Measurements from ENCODE around the gene GRID1.
"Not testable (repeated sequence)": the region's sequence is repeated elsewhere in the genome, so short reads cannot be mapped to it uniquely, and the experiment has no call there.

GRID1 gene

DNA sequence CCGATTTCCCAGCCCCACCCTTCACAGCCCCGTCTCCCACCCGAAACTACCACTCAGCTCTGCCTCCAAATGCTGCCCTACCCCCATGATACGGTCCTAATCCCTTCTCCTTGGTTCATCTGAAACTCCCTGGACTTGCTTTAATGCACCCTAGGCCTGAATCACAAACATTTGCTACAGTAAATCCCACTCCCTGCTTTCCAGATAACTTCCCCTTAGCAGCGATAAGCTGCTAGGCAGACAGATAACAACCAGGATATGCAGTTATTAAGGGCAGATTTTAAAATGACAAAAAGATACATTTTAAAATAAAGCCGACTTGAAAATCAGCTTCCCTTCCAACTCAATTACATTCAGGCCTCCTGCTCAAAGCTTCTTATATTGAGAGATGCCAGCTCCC lies 514.7 kb downstream of the GRID1 start:
- DNase-seq (ENCODE audit: low read depth in 3 of 3, low spot score in 1 of 3): no peak

DNA sequence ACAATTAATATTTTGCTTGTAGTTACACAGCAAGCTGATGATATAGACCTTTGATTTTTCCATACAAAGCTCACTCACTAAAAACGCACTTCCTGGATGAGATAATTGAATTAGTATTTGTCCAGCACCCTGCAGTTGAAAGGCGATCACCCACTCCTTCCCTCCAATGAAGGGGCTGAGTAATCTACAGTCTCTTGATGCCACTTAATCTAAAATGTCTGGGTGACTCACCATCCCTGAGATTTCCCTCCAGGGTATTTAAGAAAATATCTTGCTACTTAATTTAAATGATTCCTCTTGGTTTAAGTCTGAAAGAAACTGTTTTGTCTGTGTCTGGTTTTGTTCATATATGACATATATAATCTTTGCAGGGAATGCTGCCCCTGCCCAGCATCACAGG lies 515.3 kb downstream of the GRID1 start:
- DNase-seq (ENCODE audit: low read depth in 3 of 3, low spot score in 1 of 3): no peak

DNA sequence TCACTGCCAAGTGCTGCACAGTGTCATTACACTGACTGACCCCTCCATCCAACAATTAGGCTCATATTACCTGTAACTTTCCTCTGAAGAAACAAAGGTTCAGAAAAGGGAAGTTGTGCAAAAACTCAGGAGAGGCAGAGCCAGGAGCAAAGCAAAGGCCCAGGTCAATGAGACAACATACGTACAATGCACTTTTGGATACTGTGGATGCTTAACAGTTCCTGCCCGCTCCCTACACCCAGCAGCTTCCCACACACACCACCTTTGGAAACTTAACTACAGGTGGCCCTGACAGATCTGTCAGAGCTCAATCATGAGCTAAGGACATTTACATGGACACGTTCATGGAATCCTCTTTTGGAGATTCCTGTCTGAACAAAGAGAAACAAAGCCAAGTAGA lies 515.9 kb downstream of the GRID1 start:
- DNase-seq (ENCODE audit: low read depth in 3 of 3, low spot score in 1 of 3): no peak

DNA sequence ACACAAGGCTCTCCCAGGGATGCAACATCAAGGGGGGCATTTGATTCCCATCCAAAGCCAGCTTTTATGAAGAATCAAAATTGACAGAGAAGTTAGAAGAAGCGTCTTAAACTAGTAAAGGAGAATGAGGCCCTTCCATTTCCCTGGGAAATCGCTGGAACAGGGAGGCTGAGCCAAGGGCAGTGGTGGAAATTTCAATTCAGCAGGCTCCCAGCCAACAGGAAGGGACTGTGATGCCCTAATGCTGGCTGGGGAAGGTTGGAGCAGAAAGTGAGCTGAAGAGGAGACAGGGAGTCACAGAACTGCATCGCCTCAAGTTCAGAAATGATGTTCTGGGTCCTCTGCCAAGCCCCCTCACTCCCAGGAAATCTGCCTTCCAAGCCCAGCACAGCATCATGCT lies 517.3 kb downstream of the GRID1 start:
- no peak for DNase-seq (ENCODE audit: low read depth in 3 of 3, low spot score in 1 of 3)

DNA sequence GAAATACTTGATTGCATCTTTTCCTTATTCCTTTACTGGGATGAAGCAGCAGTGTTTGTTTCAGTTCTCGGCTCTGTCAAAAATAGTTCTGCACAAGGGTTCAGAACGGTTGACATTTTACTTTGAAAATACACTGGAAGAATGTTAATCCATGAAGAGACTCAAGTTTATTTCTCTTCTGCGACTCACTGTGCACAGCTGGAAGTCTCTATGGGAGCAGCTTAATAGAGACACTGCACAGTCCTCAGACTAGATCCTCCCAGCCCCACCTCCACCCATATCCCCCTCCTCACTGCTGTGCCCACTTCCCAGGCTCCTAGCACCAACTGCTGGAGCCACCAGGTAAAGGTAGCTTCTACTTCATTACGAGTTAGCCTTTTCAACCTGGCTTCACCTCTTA lies 517.8 kb downstream of the GRID1 start:
- no peak for DNase-seq (ENCODE audit: low read depth in 3 of 3, low spot score in 1 of 3)

DNA sequence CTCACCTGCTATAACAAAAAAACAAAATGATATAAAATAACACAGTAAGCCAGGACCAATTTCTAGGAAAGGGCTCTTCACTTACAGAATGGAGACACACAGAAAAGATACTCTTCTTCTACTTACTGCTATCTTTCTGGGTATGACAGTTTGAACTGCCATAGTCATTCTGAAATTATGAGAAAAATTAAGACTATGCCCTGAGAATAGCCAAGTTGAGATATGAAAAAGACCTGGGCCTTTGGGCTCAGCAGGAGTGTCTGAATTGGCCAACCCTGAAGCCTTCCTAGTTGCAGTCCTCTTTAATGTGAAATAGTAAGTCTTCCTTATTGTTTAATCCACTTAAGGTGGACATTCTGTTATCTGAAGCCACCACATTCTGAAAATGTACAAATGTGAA lies 519.5 kb downstream of the GRID1 start:
- no peak for DNase-seq (ENCODE audit: low read depth in 3 of 3, low spot score in 1 of 3)

DNA sequence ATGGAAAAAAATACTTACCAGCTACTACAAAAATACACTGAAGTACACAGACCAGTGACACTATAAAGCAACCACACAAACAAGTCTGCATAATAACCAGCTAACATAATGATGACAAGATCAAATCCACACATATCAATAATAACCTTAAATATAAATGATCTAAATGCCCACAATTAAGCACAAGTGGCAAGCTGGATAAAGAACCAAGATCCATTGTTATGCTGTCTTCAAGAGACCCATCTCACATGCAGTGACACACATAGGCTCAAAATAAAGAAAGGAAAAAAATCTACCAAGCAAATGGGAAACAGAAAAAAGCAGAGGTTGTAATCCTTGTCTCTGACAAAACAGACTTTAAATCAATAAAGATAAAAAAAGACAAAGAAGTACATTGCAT lies 527.9 kb downstream of the GRID1 start:
- DNase-seq (ENCODE audit: low read depth in 3 of 3, low spot score in 1 of 3): not testable (repeated sequence)

DNA sequence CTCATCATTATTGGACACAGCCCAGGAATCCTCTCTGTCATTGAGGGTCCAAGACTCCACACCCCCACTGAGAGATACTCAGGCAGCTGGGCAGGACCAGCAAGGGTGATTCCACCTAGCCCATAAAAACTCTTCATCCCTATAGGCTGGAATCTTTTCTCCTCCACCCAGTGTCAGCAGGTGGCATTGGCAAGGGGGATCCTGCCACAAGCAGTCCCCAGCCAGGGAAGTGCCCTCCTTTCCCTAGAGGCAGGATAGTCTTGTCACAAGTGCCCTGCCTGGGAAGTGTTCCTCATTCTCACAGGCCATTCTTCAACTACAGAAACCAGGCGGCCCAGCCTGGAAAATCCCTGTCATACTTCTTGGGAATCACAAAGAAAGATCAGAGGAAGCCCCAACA lies 533.6 kb downstream of the GRID1 start:
- DNase-seq (ENCODE audit: low read depth in 3 of 3, low spot score in 1 of 3): no peak

DNA sequence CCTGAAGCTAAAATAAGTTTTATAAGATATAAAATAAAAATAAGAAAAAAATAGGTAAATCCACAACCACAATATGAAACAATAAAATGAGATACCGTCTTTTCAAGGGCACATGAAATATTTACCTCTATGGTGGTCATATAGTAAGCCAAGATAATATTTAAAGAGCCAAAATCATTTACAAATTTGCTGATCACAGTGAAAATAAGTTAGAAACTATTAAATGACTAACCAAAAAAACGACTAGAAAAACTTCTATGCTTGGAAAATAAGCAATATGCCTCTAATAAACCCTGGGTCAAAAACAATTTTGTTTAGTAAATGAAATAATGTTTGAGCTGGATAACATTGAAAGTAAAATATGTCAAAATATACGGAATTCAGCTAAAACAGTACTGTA lies 535.2 kb downstream of the GRID1 start:
- no peak for DNase-seq (ENCODE audit: low read depth in 3 of 3, low spot score in 1 of 3)

DNA sequence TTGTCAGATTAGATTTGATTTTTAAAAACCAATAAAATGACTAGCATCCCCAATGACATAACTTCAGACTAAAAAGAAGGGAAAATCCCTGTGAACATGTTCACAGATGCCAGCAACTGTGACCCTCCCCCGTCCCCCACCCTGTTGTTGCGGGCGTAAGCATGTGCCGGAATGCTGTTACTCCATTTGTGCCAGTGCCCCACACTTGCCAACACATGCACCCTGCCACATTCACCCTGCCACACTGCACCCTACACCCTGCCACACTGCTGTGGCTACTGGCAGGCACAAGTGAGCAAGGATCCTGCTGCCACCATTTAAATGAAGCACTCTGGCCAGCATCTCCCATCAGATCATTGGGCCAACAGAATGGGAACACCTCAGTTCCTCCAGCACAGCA lies 540.2 kb downstream of the GRID1 start:
- no peak for DNase-seq (ENCODE audit: low read depth in 3 of 3, low spot score in 1 of 3)

DNA sequence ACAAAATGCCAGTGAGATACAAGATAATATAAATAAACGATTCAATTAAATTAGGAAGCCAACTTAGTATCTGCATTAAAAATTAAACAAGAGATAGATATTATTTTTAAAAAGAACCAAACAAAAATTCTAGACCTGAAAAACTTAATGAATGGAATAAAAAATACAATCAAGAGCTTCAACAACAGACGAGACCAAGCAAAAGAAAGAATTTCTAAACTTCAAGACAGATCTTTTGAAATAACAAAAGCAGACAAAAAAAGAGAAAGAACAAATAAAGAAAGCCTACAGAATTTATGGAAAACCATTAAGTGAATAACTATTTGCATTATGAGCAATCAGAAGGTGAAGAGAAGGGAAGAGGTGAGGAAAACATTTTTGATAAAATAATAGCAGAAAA lies 555.2 kb downstream of the GRID1 start:
- no peak for DNase-seq (ENCODE audit: low read depth in 3 of 3, low spot score in 1 of 3)

DNA sequence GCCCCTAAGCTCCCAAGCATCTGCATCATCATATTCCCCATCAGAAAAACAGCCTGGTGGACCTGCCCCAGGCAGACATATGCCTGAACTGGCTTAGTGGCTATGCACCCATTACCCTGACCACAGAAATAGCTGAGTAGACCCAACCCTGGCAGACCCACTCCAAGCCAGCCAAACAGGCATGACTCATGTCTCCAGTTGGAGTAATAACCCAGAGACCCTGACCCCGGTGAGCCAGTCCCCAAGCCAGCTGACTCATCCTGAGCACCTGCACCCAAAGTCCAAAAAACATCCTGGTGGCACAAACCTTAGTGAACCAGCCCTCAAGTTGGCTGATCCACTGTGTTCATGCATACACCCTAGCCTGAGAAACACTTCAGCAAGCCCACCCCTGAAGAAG lies 555.9 kb downstream of the GRID1 start:
- no peak for DNase-seq (ENCODE audit: low read depth in 3 of 3, low spot score in 1 of 3)

DNA sequence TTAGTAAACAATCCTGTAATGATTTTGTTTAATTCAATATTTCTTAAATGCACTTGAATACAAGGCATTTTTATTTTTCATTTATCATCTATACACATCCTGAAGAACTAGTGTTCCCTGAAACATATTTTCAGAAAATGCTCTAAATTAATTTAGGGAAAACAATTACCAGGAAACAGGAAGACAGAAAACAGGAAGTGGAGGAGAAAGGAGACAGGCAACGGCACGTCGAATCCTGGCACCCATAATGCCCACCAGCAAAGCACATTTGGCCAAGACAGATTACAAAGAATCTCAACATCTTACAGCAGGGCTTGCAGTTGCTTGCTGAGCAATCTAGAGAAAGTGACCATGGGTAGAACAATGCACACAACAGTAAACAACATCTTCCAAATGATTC lies 571.1 kb downstream of the GRID1 start:
- DNase-seq (ENCODE audit: low read depth in 3 of 3, low spot score in 1 of 3): no peak

DNA sequence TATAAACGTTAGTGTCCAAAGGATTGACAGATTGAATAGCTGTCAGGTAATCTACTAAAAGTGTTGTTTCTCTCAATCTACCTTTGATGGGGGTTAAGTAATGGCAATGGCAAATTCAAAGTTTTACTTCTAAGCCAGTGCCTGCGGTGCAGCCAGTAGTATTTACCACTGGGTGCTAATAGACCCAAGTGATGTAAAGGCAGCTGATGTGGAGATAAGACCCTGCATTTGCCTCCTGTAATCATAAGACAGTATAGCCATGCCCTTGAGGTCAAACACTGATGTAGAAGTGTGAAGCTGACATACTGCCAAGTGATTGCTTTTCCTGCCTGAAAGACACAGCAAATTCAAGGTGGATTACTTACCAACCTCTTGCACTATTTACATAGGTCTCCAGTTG lies 572.0 kb downstream of the GRID1 start:
- DNase-seq (ENCODE audit: low read depth in 3 of 3, low spot score in 1 of 3): no peak

DNA sequence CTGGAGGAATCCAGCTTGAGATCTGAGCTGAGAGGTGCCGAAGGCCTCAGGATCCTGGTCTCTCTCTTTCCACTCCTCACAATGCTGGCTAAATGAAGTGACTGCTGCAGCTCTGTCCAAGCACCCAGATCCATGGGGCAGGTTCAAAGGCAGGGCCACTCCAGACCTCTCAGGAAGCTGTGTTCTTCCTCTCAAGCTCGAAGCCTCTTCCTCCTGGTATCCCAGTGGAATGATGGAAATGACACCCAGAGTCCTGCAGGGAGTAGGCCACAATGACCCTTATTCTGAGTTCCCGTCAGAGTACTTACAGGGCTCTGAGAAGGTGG lies 574.1 kb downstream of the GRID1 start:
- DNase-seq (ENCODE audit: low read depth in 3 of 3, low spot score in 1 of 3): no peak

DNA sequence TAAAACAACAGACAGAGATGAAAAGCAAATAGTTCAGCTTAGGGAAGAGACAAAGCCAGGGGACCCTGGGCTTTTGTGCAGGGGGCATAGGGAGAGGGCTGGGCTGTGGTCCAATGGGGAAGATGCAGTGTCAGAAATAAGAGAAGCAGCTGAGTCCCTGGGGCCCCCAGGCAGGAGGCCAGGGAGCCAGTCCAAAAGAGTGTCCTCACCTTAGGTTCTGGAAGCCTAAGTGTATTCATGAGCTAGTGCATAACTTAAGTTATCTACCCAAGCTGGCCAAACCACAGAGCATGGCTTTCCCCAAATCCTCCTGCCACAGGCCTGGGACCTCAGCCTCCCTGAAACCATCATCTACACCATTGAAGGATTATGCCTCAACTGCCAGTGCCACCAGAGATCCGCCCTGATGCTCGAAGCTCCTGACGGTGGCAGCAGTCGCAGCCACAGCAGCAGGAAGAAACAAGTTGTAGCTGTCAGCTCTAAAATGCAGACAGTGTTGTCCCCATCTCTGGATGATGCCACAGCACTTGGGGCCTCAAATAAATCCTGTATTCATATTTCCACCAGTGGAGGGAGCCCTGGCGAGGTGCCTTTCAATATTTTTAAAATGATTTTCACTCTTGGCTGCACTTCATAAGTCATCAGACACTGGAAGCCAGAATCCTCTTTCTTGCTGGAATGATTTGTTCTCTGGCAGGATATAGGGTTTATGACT lies 574.6 kb downstream of the GRID1 start:
- no peak for DNase-seq (ENCODE audit: low read depth in 3 of 3, low spot score in 1 of 3)

DNA sequence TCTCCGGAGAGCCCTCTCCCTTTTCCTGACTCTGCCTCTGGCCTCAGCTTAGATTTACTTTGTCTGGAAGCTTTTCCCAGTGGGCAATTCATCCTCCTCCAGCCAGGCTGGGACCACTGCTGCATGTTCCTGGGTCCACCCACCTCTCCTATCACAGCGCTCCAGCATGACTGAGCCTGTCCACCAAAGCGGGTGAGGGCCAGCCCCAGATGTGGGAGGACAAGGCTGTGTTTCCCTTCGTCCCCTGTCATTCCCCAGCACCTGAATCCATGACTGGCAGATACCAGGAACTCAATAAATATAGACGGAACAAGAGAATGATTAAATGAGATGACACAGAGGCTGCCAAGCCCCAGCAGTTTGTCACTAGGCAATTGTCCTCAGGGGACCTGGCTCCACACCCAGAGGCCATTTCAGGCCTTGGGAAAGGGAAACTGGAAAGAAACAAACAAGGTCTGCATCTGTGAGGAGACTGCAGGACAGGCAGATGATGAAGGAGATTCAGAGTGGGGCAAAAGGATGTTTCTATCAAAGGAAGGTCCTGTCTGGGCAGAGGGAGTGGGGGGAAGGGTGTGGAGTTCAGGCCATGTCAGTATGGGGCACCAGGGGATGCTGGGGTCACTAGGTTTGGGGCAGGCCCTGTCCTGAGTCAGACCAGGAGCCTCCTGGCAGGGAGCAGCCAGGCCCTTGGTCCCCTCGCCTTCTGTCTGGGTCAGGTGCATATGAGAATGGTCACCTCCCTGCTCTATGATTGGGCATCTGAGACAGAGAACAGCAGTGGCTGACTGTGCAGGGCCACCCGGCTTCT lies 576.4 kb downstream of the GRID1 start:
- DNase-seq (ENCODE audit: low read depth in 3 of 3, low spot score in 1 of 3): no peak

DNA sequence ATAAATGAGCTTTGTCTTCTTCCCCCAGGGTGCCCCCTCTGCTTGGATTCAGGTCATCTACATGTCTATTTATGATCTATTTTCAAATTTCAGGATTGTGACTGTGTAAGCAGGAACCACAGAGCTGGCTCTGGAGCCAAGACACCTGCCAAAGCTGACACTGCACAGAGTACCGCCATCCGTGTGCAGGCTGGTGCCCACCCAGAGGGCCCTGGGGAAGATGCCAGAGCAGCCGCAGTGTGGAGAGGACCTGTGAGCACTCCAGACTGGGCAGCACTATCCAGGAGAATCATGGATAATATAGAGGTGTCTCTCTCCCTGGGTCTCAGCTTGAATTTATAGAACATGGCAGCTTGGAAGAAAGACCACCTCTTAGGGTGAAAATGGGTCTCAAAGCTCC lies 577.5 kb downstream of the GRID1 start:
- no peak for DNase-seq (ENCODE audit: low read depth in 3 of 3, low spot score in 1 of 3)

DNA sequence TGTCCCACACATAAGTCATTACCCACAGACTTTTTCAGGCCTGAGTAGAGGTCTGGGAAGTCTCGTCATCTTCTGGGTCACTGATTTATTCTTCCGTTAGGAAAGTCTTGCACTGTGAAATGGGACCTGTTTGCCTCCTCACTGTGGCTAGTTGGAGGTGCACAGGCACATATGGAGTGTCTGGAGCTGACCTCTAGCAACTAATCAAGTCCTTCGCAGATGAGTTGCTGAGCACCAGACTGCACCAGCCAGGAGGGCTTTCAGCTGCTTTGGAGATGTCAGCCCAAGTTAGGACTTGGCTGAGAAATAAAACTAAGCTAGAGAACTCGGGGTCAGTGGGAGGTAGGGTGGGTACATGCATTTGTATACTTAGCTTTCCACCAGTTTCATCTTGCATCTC lies 578.0 kb downstream of the GRID1 start:
- no peak for DNase-seq (ENCODE audit: low read depth in 3 of 3, low spot score in 1 of 3)

DNA sequence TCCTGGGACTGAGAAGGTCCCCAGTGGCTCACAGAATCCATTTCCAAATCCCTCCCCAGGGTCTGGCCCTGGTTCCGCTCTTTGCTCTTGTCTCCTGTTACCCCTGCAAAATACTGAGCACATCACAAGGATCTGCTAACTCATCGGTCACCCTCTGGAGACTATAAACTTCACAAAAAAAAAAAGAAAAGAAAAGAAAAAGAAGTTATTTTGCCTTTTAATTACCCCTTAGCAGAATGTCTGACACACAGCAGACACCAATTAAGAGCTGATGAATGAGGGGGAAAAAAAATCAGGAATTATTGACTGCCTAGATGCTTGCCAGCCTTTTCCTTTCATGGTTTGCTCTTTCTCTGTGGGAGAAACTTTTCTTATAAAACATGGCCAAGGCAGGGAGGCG lies 578.7 kb downstream of the GRID1 start:
- no peak for DNase-seq (ENCODE audit: low read depth in 3 of 3, low spot score in 1 of 3)

DNA sequence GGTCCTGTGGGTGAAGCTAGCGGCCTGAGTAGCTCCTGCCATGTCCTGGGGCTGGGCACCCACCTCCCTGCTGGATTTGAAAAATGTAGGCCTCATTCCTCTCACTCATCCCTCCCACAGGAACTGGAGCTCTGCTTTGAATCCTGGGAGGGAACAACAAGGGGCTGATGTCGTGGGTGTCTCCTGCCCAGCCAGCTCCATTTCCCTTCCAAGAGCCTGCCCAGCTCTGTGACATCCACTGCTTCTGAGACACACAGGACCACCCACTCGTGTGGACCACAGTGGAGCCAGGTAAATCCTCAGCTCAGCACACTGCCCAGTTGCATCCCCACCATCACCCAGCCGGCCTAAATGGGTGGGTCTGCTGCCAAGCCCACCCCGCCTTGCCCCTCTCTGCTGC lies 579.2 kb downstream of the GRID1 start:
- no peak for DNase-seq (ENCODE audit: low read depth in 3 of 3, low spot score in 1 of 3)

DNA sequence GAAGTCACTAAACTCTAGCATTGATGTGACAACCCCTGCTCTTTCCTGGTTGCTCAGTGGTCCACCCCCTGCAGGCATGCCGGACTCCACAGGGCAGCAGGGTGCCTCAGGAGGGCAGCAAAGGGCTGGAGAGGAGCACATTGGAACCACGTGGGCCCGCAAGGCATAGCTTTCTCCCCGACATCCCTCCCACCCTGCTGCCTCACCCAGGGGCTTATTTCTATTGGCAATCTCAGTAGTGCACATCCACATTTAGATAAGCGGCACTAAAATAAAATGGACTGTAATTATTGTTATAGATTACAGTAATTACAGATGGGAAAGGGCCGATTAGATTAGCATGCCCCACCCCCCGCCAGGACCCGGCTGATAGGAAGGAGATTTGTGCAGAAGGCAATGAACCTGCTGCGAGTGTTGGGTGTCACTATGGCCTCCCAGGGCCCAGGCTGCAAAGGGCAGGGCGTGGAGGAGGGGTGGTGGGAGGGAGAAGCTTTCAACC lies 580.1 kb downstream of the GRID1 start:
- no peak for DNase-seq (ENCODE audit: low read depth in 3 of 3, low spot score in 1 of 3)

DNA sequence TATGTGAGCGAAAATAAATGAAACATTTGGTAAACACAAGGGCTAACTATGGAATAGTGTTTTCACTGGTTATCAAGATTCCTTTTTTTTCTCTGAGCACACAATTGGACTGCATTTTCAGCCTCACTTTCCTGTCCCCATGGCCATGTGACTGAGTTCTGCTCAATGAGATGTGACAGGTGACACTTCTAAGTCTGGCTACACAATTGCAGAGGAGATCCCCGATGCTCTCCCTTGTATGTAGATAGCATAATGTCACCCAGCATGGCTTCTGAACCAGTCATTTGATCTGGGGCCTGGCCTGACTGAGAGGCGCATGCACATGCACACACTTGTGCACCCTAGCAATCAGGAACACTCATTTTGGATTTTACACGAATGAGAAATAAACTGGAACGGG lies 581.8 kb downstream of the GRID1 start:
- DNase-seq (ENCODE audit: low read depth in 3 of 3, low spot score in 1 of 3): no peak

All from stimulated activated CD4-positive, alpha-beta T cell treated with anti-CD3 and anti-CD28 coated beads, TNF-alpha, amount 100 ng/mL, for 1 hour (primary cell).